GM13977 (cell line): ENCODE measurements around the gene SLC48A1.

ENCODE experiments used
- DNase-seq: peaks from one replicate; pipeline ENCODE4 v3.0.0; 2012; ENCODE audit warnings: low spot score
- CTCF ChIP-seq: IDR thresholded peaks from 2 replicates; pipeline ENCODE4 v1.5.1; 2012; ENCODE audit warnings: mild to moderate bottlenecking, control low read depth; ENCODE audit not compliant: insufficient read depth; ENCODE audit errors: extremely low read depth, missing control alignments
- in situ Hi-C: fragments of 300-500 bp; cut with MboI; formaldehyde crosslinking; loops from one replicate; pipeline ENCODE4 v1.12.0; 2022; ENCODE audit warnings: low sequenced_read_pairs, low pct_unique_long_range_greater_than_20kb, mixed read lengths, inconsistent platforms; ENCODE audit not compliant: unreplicated experiment

The SLC48A1 gene

GRCh38 chr12:47732504-47732903, 40.5 kb upstream of the SLC48A1 start:
- in situ Hi-C loops = loop anchor here (25.0 kb wide), 1 partner anchor 430 kb away; the partner anchor contains the start of gene ASB8
- no peak for TF ChIP-seq CTCF
- no peak for DNase-seq

GRCh38 chr12:47733142-47733541, 39.9 kb upstream of the SLC48A1 start:
- in situ Hi-C loops = loop anchor here (25.0 kb wide), 1 partner anchor 429 kb away; the partner anchor contains the start of gene ASB8
- no peak for DNase-seq
- no peak for TF ChIP-seq CTCF

GRCh38 chr12:47734725-47735480, 38.1 kb upstream of the SLC48A1 start:
- DNase-seq = no peak
- in situ Hi-C loops = loop anchor here (25.0 kb wide), 1 partner anchor 427 kb away; the partner anchor contains the start of gene ASB8
- TF ChIP-seq CTCF = no peak

GRCh38 chr12:47735649-47736048, 37.4 kb upstream of the SLC48A1 start:
- in situ Hi-C loops = loop anchor here (25.0 kb wide), 1 partner anchor 427 kb away; the partner anchor contains the start of gene ASB8
- no peak for DNase-seq
- TF ChIP-seq CTCF = no peak

GRCh38 chr12:47736216-47736615, 36.8 kb upstream of the SLC48A1 start:
- DNase-seq = no peak
- in situ Hi-C loops = loop anchor here (25.0 kb wide), 1 partner anchor 426 kb away; the partner anchor contains the start of gene ASB8

More at GRCh38 chr12:47736216-47736615, 36.8 kb upstream of the SLC48A1 start:
- no peak for TF ChIP-seq CTCF
